Cardiac muscle cell (in vitro differentiated cells and primary cell): ENCODE results near the gene LIMK2. TPM values are rescaled to one million over a fixed set of nuclear protein-coding genes. Genes with fewer than 3 reads are reported as not detected.

ENCODE experiments used
- DNase-seq, 2 donors: peaks; one replicate each; pipeline versions ENCODE4 v3.0.0 to v3.0.0-alpha.2; 2010 to 2017; ENCODE audit warnings: low read depth in 1 of 2, low spot score in 1 of 2
- H3K27ac ChIP-seq: fragments of 200-600 bp; sonication (generic); 2 replicates; pipeline ENCODE4 v1.5.1; 2016
- H3K27me3 ChIP-seq: fragments of 200-600 bp; sonication (generic); 2 replicates; pipeline ENCODE4 v1.6.0; 2016; ENCODE audit warnings: control low read depth
- H3K36me3 ChIP-seq: fragments of 200-600 bp; sonication (generic); 2 replicates; pipeline ENCODE4 v1.5.1; 2016; ENCODE audit warnings: control low read depth
- H3K4me1 ChIP-seq: fragments of 200-600 bp; sonication (generic); 2 replicates; pipeline ENCODE4 v1.8.1; 2017; ENCODE audit warnings: low read depth, mild to moderate bottlenecking, mixed run types
- H3K4me3 ChIP-seq: fragments of 200-600 bp; sonication (generic); 2 replicates; pipeline ENCODE4 v1.5.1; 2016; ENCODE audit warnings: mild to moderate bottlenecking
- H3K9me3 ChIP-seq: fragments of 200-600 bp; sonication (generic); 2 replicates; pipeline ENCODE4 v1.5.1; 2017; ENCODE audit warnings: low read depth, mild to moderate bottlenecking, control low read depth
- CTCF ChIP-seq: IDR thresholded peaks from 2 replicates; pipeline ENCODE4 v1.5.1; 2012; ENCODE audit warnings: low read depth, mild to moderate bottlenecking, low read length
- polyA plus RNA-seq: library from polyadenylated mRNA; unstranded; fragments of >200 nt; fragmentation: Nextera tagmentation; extraction: Ambion mirVana; gene quantifications from 2 replicates; pipeline ENCODE4 v1.2.1, GENCODE V29; 2016
- total RNA-seq: library from RNA; depleted of rRNA; stranded (reverse); fragments of >200 nt; gene quantifications from 2 replicates; pipeline ENCODE4 v1.2.3, GENCODE V29; 2016

LIMK2 gene
- total and polyA plus RNA-seq, 2 experiments from 2014 or later, result 31.4 to 32.8 TPM

GRCh38 chr22:31177420-31178162 is 34.5 kb upstream of the LIMK2 start:
- DNase-seq, result peak in 1 of 2 donors; percentile 65
- Histone ChIP-seq H3K36me3 (no peaks in the 10 kb centered on the region), H3K9me3 (no peaks in the 10 kb centered on the region), H3K27ac (no peak overlapping the region), H3K4me1 (no peaks in the 10 kb centered on the region), H3K4me3 (no peak overlapping the region), H3K27me3 (no peaks in the 10 kb centered on the region)
- TF ChIP-seq CTCF, result no peak

GRCh38 chr22:31178859-31179258 is 33.2 kb upstream of the LIMK2 start:
- no peaks in the 10 kb centered on the region for H3K9me3 ChIP-seq
- no peak overlapping the region for H3K27ac ChIP-seq
- H3K4me3 ChIP-seq, result no peak overlapping the region
- no peaks in the 10 kb centered on the region for H3K27me3 ChIP-seq
- H3K4me1 ChIP-seq, result no peaks in the 10 kb centered on the region
- DNase-seq, result no peak
- no peak for TF ChIP-seq CTCF
- no peaks in the 10 kb centered on the region for H3K36me3 ChIP-seq

- Histone ChIP-seq H3K4me1 (no peaks in the 10 kb centered on the region), H3K4me3 (no peak overlapping the region), H3K9me3 (no peaks in the 10 kb centered on the region), H3K27me3 (no peaks in the 10 kb centered on the region), H3K27ac (no peak overlapping the region), H3K36me3 (no peaks in the 10 kb centered on the region)
- no peak for TF ChIP-seq CTCF
- no peak for DNase-seq
These were observed 32.8 kb upstream of the LIMK2 start for GRCh38 chr22:31179345-31179744.

GRCh38 chr22:31184015-31184414 is 28.1 kb upstream of the LIMK2 start:
- no peak for DNase-seq
- Histone ChIP-seq H3K27ac (no peak overlapping the region), H3K4me1 (no peaks in the 10 kb centered on the region), H3K4me3 (no peak overlapping the region), H3K9me3 (no peaks in the 10 kb centered on the region), H3K27me3 (no peaks in the 10 kb centered on the region), H3K36me3 (no peaks in the 10 kb centered on the region)
- no peak for TF ChIP-seq CTCF

GRCh38 chr22:31185056-31185455 is 27.0 kb upstream of the LIMK2 start:
- no peaks in the 10 kb centered on the region for H3K9me3 ChIP-seq
- no peak overlapping the region for H3K27ac ChIP-seq
- H3K4me3 ChIP-seq, result no peak overlapping the region
- H3K4me1 ChIP-seq, result no peaks in the 10 kb centered on the region
- H3K27me3 ChIP-seq, result no peaks in the 10 kb centered on the region
- no peak for DNase-seq
- H3K36me3 ChIP-seq, result no peaks in the 10 kb centered on the region
- no peak for TF ChIP-seq CTCF
